SK-N-DZ (cell line): Measurements from ENCODE around the gene ACTN1.

ENCODE experiments used
- DNase-seq: peaks from one replicate; pipeline ENCODE4 v3.0.0-alpha.2; 2015; ENCODE audit warnings: low spot score

ACTN1 gene

DNA sequence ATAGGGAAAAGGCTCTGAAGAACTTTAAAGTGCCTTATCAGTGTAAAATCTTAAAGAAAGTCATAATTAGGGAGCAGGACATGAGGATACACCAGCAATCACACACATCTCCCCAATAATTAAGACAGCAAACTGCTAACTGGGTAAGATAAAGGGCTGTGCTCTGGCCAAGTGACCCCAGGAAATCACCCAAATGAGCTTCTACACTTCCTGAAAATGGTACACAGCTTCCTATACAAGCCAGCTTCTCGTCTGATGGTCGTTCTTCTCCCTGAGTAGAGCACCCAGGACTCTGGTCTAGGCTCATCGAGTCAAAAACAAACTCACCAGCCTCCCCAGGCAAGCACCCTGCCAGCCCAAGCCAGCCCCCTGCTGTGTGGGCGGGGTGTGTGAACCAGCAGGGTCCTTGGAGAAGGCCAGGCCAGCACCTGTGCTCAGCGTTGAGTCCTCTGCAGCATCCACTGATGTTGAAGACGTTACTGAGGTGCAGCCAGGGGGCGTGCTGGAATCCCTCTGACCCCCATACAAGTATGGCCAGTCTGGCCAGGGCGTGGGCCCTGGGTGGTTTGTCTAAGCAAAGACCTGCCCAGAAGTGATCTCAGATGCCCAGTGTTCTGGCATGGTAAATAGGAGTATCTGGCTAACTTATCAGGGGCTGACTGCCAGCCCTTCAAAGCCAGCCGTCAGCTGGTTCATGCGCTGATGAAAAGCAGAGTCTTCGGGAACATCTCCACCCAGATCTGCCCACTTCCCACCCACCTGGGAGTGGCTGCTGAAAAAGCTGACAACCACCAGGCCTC, 41.4 kb downstream of the ACTN1 start:
- DNase-seq: peak; percentile 84

DNA sequence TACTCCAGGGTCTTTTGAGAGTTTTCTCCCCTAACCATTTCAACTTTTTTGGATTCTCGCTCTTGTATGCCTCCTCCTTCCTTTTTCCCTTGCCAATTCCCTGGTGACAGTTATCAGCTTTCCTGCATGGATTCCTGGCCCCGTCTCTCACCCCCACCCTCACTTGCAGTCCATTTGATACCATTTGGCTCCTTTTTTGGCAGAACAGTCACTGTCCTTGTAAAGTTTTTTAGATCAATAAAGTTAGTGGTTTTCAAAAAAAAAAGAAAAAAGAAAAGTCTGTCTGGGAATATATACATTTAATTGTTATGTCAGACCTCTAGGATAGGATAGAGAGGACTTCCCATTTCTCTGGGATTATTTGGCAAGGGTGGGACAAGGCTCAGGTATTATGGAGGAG, 42.1 kb downstream of the ACTN1 start:
- no peak for DNase-seq

DNA sequence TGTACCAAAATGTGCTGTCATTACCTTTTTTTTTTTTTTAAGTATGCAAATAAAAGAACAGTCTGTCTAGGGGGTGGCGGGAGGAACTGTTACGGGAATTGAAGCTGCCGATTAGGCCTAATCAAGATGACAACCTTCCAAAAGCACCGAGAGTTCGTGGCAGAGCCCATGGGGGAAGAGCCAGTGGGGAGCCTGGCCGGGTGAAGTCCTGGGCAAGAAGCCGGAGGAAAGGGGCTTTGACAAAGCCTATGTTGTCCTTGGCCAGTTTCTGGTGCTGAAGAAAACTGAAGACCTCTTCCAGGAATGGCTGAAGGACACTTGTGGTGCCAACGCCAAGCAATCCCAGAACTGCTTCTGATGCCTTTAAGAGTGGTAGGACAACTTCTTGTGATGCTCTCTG, 42.6 kb downstream of the ACTN1 start:
- no peak for DNase-seq

DNA sequence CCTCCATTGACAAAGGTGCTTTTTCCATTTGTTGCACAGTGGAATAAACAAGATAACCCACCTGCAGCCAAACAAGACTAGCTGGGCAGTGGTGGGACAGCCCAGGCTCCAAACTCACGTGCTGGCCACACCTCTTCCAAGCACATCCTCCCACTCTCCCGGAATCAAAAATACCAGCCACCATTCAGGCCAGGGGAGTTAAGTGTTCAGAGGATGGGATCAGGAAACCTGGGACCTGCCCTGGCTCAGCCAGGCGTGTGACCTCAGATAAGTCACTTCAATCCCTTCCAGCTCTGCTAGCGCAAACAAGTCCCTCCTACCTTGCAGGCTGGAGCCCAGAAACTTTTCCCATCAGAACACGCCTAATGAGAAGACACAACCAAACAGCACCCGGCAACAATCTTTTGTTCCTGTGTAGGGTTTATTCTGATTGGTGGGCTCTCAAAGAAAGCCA, 43.3 kb downstream of the ACTN1 start:
- DNase-seq: no peak

DNA sequence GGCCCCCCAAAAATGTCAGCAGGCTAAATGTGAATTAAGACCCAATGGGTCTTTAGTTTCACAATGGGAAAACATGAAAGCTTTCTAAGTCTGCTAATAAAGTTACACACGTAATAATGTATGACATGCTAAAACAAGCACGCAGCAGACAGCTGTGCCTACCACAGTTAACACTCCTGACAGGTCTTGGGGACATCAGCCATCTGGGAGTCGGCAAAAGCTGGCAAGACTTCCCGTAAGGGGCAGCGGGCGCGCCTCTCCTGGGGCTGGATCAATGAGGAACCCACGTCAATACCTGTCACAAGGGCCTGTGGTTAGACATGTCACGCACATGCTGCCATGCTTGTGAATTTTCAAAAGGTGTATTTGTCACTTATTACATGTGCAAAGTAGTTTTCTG, 45.0 kb downstream of the ACTN1 start:
- DNase-seq: no peak

DNA sequence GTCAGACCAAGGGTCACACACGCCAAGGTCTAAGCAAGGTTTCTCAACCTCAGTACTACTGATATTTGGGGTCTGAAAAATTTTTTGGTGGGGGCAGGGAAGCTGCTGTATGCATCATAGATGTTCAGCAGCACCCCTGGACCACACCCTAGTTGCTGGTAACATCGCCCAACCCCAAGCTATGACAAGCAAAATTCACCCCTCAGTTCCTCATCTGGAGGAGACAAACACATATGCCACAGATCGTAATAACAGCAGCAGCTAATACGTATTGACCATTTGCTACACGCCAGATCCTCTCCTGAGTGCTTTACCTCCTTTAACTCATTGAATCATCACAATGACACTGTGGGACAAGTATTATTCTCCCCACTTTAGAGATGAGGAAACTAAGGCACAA, 46.4 kb downstream of the ACTN1 start:
- no peak for DNase-seq

DNA sequence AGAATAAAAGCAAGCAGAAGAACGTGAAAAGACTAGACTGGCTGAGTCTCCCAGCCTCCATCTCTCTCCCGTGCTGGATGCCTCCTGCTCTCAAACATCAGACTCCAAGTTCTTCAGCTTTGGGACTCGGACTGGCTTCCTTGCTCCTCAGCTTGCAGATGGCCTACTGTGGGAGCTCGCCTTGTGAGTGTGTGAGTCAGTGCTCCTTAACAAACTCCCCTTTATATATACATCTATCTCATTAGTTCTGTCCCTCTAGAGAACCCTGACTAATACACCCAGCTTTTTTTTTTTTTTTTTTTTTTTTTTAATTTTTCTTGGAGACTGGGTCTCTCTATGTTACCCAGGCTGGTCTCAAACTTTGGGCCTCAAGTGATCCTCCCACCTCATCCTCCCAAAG, 46.9 kb downstream of the ACTN1 start:
- DNase-seq: no peak

DNA sequence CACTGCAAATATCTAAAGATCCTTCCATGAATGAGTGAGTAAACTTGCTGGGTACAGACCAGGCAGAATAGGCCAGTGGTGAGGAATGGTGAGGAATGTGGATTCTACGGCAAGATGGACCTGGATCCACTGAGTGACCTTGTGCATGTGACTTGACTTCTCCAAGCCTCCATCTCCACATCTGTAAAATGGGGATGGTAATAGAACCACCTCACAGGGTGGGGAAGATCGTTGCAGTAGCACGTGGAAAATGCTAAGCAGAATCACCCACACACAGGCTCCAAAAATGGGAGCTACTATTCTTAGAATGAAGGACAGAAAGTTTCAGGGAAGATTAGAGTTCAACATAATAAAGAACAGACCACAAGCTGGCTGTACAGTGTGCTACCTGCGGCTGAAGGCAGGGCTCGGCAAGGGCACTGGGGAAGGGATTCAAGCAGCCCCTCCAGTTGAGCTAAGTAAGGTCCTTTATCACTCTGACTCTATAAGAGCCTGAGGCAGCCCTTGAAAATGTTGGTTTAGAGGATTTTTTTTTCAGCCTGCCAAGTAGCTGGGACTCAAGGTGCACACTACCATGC, 47.5 kb downstream of the ACTN1 start:
- DNase-seq: no peak

DNA sequence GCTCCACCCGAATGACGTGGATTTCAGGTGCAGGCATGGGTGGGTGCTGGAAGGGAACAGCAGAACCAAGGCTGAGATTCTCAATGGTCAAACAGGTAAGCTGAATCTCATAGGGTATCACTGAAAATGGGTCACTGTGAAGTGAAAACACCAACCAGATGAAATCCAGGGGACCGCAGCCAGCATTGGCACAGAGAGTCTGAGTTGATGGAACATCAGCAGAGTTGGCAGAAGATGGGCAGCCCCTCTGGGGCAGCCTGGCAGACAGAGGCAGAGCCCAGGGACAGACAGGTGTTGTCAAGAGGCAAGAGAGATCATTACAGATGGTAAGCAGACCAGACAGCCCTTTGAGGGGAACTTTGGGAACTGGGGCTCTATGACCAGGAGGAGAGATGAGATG, 48.0 kb downstream of the ACTN1 start:
- DNase-seq: no peak

DNA sequence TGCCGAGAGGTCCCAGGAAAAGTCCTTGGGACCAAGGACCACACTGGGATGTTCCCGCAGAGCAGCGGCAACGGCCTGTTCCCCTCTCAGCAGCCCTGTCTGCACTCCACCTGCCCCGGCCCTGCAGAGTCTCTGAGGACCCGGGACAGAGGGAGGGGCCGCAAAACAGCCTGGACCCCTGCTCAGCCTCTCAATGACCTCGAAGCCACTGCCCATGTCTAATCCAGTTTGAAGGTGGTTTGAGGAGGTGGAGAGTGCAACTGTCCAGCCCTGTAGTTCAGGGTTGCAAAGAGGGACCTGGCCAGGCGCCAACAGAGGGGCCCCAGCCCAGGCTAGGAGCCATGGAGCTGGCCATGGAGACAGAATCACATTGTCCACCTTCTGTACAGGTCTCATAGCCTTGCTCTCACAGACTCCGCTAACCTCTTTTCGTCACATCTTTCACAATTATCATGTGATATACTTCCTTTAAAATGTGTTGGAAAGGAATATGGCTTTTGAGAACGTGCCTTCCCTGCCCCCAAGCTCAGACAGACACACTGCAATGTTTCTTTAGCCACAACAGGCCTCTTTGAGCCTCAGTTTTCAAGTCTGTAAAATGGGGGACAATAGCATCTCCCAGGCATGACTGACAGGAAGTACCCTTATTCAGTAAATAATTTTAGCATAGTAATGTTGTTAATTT, 49.3 kb downstream of the ACTN1 start:
- DNase-seq: no peak

DNA sequence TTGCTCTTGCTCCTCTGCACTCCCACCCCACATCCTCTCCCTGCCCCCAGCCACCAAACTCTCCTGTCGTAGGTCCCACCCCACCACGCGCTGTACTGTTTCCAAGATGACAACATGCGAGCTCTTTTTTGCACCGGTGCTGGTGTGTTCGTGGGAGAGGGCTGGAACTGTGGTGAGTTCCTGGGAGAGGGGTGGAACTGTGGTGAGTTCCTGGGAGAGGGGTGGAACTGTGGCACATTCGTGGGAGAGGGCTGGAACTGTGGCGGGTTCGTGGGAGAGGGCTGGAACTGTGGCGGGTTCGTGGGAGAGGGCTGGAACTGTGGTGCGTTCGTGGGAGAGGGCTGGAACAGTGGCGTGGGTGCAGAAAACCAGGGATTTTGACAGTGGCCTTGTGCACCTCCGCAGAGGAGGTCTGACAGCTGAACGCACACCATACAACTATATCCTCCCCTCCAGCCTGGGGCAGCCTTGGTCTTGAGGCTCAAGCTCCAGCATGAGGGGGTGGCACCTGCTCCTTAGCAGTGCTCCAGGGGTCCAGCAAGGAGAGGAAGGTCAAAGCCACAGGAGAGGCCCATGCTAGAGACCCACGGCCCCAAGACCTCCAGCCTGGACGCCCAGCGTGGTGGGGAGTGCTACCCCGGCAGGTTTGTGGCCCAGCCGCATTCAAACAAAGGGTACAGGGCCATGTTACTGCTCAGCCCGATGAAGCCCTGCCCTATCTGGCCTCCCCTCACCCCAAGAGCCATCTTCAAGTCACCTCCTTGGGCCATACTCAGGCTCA, 50.1 kb downstream of the ACTN1 start:
- no peak for DNase-seq

DNA sequence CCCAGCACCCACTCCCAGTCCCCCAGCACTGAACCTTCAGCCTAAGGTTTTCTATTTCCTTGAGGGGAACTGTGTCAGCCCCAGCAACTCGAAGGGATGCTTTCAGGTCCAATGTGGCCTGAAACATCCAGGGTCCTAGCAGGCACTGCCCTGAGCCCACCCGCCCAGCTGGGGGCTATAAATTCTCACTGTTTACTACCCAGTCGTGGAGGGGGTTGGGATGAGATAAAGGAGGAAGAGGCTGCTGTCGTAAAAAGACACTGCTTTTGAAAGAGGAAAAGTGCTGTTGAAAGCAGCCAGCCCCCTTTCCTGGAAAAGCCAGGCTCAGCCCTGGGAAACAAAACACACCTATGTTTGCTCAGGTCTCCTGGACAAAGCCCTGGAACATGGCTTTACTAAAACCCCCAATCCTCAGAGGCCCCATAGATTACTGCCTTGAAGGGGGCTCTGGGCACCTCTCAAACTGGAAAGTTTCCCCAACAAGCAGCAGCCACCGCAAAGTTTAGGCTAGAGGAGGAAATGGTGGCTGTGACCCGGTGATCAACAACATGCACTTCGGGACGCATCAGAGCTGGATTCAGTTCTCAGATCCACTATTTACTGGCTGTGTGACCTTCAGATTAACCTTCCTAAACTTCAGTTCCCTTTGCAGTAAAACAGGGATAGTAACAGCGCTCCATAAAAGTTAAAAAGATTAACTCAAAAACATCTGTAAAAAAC, 51.0 kb downstream of the ACTN1 start:
- DNase-seq: no peak

DNA sequence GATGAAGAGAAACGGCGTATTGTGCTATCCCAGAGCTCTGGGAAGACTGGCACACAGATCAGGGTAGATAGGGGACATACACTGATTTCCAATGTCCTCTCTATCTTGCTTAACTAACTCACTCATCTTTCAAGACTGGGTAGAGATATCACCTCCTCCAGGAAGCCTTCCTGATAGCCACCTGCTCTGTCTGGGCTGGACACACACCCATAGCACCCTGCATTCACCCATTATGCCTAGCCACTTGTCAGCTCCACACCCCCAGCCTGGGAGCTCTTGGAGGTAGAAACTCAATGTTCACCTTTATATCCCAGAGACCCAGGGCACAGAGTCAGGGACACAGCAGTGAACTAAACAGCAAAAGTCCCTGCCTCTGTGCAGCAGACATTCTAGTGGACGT, 52.0 kb downstream of the ACTN1 start:
- no peak for DNase-seq

DNA sequence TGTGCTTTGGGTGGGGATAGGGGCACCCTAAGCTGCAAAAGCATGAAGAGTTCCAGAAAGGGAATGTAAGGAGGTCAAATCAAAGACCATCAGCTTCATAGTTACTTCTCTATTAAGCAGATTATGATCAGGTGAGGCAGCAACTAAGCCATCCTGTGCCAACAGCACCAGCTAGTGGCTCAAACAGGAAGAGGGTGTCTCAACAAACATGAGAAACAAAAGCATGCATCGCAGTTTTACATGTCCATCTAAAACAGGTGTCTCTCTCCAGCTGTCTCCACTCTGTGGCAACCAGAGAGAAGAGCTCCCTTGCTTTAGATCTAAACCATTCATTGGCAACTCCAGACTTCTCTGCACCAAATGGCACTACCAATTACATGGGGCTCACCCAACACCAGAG, 52.9 kb downstream of the ACTN1 start:
- DNase-seq: no peak

DNA sequence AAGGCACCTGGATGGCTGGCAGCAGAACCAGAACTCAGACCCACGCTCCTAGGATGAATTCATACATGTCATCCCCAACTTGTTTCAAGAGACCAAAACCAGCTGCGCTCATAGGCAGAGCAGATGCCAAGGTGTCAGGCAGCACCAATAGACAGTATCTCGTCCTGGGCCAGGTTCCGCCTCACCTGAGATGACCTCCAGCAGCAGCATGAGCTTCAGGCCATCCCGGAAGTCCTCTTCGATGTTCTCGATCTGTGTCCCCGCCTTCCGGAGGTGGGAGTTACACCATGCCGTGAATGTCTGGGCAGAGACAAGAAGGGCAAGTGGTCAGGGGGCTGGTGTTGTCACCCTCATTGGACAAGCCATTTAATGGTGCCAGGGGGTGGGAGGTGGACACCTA, 53.7 kb downstream of the ACTN1 start:
- no peak for DNase-seq

DNA sequence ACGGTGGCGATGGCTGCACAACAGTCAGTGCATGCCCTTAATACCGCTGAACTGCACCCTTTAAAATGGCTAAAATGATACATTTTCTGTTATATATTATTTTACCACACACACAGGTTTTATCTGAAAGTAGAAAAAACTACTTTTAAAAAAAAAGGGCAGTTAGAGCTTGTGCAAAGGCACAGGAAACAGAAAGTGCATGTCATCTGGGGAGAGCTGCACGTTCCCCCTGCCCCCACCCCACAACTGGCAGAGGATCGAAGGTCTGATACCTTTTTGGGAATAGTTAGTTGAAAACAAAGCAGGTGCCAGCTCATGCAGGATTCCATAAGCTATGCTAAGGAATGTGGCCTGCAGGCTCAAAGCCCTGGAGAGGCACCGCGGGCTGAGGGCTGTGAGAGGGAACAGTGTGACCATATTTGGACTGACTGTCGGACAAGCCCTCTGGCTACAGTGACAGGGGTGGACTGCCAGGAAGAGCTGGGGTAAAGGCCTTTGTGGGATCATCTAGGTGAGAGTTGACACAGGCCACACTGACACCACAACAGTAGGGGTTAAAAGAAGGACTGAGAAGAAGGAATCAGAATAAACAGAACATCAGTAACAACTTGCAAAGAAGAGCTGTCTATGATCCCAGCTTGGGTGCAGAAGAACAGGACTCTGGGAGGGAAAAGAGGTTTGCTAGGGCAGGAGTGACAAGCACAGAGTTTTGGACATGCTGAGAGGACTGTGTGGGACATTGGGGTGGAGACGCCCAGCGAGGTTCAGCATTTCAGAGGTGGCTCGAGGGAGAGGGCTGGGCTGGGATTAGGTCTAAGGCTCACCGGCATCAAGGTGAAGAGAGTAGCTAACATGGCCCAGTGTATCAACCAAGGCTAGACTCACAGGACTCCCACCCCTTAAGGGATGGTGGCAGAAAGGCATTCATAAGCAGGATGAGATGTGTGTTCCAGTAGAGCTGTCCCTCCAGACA, 54.6 kb downstream of the ACTN1 start:
- DNase-seq: no peak

DNA sequence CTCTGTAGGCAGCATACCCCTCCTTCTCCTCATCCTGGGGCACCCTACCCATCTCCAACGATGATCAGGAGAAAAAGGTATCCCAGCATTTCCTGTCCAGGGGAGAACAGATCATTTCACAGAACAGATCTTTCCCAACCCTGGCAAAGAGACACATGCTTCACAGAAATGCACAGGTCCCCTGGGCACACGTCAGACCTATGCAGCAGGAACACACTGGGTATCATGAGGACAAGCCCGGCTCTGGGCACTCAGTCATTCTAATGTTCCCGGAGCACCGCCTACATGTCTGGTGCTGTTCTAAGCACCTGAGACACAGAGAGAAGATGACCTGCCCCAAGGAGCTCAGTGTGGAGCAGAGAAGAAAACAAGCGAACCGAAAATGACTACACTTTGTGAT, 56.2 kb downstream of the ACTN1 start:
- DNase-seq: no peak

DNA sequence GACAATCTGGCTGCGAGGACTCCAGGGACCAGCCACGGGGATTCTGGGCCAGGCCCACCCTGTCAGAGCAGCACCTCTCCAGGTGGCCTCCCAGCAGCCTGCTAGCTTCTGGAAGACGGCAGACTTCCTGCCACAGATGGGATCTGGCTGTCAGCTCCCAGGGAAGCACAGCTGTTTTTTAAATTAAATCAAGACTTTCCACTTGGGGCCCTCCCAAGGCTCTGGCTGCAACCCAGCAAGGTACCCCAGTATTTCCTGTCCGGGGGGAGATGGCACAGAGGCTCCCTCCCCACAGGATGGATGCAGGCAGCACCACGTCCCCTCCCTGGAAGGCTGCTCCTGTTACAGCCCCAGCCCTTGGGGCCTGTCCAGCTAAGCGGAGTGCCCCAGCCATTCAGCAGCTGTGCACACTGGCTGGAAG, 56.9 kb downstream of the ACTN1 start:
- peak; percentile 57 for DNase-seq

DNA sequence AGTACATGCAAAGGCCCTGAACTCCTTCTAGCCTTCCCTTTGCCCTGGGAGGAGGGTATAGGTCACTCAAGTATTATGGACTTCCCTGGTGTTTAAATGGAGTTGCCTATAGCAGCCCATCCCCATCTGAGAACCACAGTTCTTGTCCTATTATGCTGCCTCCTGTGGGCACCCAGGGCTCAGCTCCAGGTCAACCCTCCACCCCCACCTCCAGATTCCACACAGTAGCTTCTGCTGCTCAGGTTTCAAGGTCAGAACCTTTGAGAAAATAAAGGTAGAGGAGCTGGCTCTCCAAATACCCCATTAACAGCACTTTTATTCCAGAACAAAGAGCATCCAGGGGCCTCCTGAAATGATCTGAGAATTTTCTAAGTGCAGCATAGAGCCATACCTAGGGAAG, 57.4 kb downstream of the ACTN1 start:
- DNase-seq: no peak

DNA sequence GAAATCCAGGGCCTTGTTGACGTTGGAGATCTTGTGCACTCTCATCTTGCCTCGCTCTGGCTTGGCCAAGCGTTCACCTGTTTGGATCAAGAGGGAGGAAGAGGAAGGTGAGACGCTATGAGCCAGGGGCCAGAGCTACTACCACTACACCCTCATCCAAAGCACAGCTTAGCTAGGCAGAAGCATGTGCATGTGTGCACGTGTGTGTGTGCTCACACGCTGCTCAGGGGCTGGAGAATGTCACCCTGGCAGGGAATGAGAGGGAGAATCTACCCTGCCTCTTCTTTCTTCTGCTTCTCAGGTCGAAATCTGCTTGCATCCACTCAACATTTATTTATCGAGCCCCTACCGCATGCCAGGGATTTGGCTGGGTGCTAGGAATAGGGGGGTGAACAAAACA, 58.1 kb downstream of the ACTN1 start:
- no peak for DNase-seq
